ENCODE measurements around the gene AKTIP. TPM values are rescaled to one million over a fixed set of nuclear protein-coding genes. Genes with fewer than 3 reads are reported as not detected.
"Not testable (repeated sequence)": the region's sequence is repeated elsewhere in the genome, so short reads cannot be mapped to it uniquely, and the experiment has no call there.

AKTIP gene
- total RNA-seq, 1 donor from 2014 or later, result 85.5 TPM

- DNase-seq, result no peak
These were observed 12.2 kb upstream of the AKTIP start for GRCh38 chr16:53515259-53515658.

DNA sequence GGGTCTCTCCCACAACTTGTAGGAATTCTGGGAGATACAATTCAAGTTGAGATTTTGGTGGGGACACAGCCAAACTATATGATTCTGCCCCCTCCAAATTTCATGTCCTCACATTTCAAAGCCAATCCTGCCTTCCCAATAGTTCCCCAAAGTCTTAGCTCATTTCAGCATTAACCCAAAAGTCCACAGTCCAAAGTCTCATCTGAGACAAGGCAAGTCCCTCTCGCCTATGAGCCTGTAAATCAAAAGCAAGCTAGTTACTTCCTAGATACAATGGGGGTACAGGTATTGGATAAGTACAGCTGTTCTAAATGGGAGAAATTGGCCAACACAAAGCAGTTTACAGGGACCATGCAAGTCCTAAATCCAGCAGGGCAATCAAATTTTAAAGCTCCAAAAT lies 9.8 kb upstream of the AKTIP start:
- not testable (repeated sequence) for DNase-seq

- no peak for DNase-seq
These were observed 8.6 kb upstream of the AKTIP start for GRCh38 chr16:53511403-53512280.

GRCh38 chr16:53511084-53511402 lies 8.0 kb upstream of the AKTIP start:
- no peak for DNase-seq

- no peak for DNase-seq
These were observed 7.7 kb upstream of the AKTIP start for GRCh38 chr16:53510704-53511070.

- peak; percentile 87 for DNase-seq
These were observed 7.1 kb upstream of the AKTIP start for GRCh38 chr16:53509906-53510703.

GRCh38 chr16:53507464-53508179 lies 4.6 kb upstream of the AKTIP start:
- DNase-seq, result no peak

- DNase-seq, result no peak
These were observed 3.2 kb upstream of the AKTIP start for GRCh38 chr16:53506254-53506653.

DNA sequence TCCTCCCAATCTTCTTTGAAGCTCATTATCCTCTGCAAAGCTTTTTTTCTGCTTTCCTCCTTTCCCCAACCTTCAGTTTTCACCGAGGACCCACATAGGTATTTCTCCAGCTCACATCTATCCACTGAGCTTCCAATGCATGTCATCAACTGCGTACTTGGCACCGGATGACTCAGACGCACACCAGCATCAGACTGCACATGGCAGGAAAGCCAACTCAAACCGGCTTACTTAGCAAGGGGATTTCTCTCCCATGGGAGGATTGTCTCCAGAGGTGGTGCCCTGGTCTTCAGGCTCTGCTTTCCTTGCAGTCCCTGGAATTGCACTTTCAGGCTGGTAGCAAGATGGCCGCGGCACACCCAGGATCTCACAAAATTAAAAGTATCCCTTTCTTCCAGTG lies 1.7 kb upstream of the AKTIP start:
- no peak for DNase-seq

- DNase-seq, result no peak
These were observed 1.1 kb upstream of the AKTIP start for GRCh38 chr16:53503991-53504663.

DNA sequence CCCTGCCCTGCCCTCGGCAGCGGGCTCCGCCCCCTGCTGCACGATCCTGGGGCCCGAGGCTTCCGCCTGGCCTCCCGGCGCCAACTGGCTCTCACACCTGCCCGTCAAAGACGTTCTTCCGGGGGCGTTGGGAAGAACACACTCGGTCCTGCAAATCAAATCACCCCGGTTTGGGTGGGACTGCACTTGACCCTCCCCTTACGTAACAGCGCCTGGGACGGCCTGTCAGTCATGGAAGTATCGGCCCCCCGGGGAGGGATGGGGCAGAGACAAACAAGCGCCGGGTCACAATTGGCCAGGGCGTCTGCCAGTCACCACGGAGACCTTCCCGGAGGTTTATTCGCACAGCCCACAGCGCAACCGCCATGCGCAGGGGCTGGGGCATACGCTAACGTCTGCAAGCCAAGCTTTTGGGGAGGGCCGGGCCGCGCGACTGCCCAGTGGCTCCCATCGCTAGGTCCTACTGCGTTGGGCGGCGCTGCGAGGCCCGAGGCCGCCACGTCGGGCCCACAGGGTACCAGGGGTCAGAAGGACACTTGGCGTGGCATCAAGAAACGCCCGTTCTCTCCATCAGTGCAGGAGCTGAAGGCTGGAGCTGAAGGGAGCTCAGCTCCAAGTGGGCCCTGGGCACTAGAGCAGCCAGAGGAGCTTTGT lies 388 bp upstream of the AKTIP start:
- peak; percentile 100 for DNase-seq

- DNase-seq, result no peak
These were observed 1.7 kb downstream of the AKTIP start for GRCh38 chr16:53501216-53501859.

- DNase-seq, result no peak
These were observed 4.0 kb downstream of the AKTIP start for GRCh38 chr16:53498984-53499383.

GRCh38 chr16:53495325-53495724 lies 7.7 kb downstream of the AKTIP start:
- no peak for DNase-seq

GRCh38 chr16:53494636-53495035 lies 8.4 kb downstream of the AKTIP start:
- DNase-seq, result no peak

DNA sequence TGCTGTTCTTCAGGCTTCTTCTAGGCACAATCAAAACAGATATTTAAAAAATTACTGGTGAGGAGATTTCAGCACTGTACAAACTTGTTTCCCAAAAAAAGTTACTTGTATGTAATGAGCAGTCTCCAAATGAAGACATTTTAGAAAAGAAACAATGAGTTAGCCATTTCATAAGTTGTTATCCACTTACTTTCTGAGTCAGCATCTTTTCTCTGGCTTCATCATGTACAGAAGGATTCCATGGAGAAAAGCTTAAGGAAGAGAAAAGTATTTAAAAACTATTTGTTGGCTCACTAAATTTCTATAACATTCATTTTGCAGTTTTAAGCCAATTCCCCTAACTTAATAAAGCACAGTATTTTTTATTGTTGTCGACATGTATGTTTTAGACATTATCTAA lies 10.5 kb downstream of the AKTIP start:
- no peak for DNase-seq

GRCh38 chr16:53489755-53490154 lies 13.3 kb downstream of the AKTIP start:
- no peak for DNase-seq

- no peak for DNase-seq
These were observed 16.8 kb downstream of the AKTIP start for GRCh38 chr16:53486230-53486629.

GRCh38 chr16:53484542-53484941 lies 18.5 kb downstream of the AKTIP start:
- DNase-seq, result no peak

DNA sequence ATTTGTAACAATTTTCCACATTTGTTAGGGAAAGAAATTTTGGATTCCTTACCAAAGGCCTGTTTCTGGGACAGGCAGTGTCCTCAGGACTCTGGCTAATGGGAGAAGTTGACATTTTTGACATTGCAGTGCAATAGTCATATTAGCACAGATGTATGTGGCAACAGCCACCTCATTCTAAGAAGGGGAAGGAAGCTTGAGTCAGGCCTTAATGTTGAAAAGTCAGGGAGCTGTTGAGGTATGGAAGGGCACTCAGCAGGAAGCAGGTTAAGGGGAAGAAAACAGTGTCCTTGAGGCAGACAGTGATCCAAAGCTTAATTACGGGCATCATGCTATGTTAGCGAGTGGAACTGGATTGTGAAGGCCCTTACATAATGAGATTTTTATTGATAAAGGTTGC lies 20.9 kb downstream of the AKTIP start:
- DNase-seq, result no peak

DNA sequence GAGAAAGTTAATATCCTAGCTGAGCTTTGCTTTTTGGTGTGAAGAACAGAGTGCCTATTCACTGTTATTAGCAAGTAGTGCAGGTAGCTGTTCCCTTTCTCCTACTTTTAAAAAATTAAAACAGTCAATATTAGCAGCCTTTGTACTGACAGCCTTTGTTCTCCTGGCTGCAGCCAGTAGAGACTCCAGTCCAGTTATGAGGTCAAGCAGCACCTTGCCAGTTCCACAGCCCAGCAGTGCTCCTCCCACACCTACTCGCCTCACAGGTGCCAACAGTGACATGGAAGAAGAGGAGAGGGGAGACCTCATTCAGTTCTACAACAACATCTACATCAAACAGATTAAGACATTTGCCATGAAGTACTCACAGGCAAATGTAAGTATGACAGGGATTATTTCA lies 22.6 kb downstream of the AKTIP start:
- no peak for DNase-seq
